GM12878 (cell line): ENCODE data around the gene ESR1. TPM values are rescaled to one million over a fixed set of nuclear protein-coding genes. Genes with fewer than 3 reads are reported as not detected.

ENCODE experiments used
- ATAC-seq: fragments of 200-7000 bp; cut with Tn5 transposase; 3 replicates; pipeline ENCODE4 v1.9.1; 2020; ENCODE audit warnings: mild to moderate bottlenecking, moderate library complexity
- BruUV-seq: library from RNA; stranded (reverse); fragments of 400-500 nt; replicated peaks from 2 replicates; lab custom pipeline; 2021; lab: Mats Ljungman, UMichigan
- CTCF ChIA-PET: fragments of 300-600 bp; sonication (Branson Sonifier 250); formaldehyde crosslinking; extraction: SDS; loops from one replicate; lab custom pipeline; 2021; ENCODE audit warnings: inconsistent platforms; lab: Yijun Ruan, JAX
- POLR2A ChIA-PET: fragments of 350-600 bp; formaldehyde crosslinking; extraction: SDS; loops from one replicate; lab custom pipeline; 2021; ENCODE audit warnings: inconsistent platforms; lab: Charles Lee
- RAD21 ChIA-PET: fragments of 300-600 bp; sonication (Branson Sonifier 250); formaldehyde crosslinking; loops from one replicate; lab custom pipeline; 2023; ENCODE audit warnings: antibody characterized with exemption; ENCODE audit not compliant: unreplicated experiment; lab: Charles Lee
- SMC1A ChIA-PET: fragments of 300-600 bp; sonication (Branson Sonifier 250); formaldehyde crosslinking; loops from one replicate; lab custom pipeline; 2023; ENCODE audit not compliant: unreplicated experiment, uncharacterized antibody; lab: Charles Lee
- DNase-seq: peaks from one replicate; pipeline ENCODE4 v3.0.0-alpha.2; 2011; ENCODE audit warnings: low read depth, low spot score
- FAIRE-seq: peaks from 3 replicates; lab custom pipeline; 2011; peaks lifted over from hg19 to GRCh38; lab: Jason Lieb, UNC
- H2AFZ ChIP-seq: 2 replicates; pipeline ENCODE4 v1.6.0; 2011; ENCODE audit warnings: low read depth, low read length, control low read depth; ENCODE audit not compliant: control insufficient read depth
- H3K27ac ChIP-seq: 2 replicates; pipeline ENCODE4 v1.5.1; 2011; ENCODE audit warnings: control low read depth; ENCODE audit not compliant: control insufficient read depth, insufficient read depth
- H3K27me3 ChIP-seq, 2 experiments: replicated peaks in 1 of 2; 2 replicates each; pipeline versions ENCODE4 v1.6.0 to v1.6.1; 2011; ENCODE audit warnings: low read length in 1 of 2; ENCODE audit not compliant: control insufficient read depth in 2 of 2, insufficient read depth in 2 of 2
- H3K36me3 ChIP-seq, 2 experiments: 2 replicates each; pipeline ENCODE4 v1.5.1; 2011; ENCODE audit warnings: low read length in 1 of 2; ENCODE audit not compliant: control insufficient read depth in 2 of 2, insufficient read depth in 2 of 2
- H3K4me1 ChIP-seq: 2 replicates; pipeline ENCODE4 v1.6.1; 2011; ENCODE audit warnings: mild to moderate bottlenecking, low read length, moderate library complexity, mixed read lengths; ENCODE audit not compliant: control insufficient read depth, insufficient read depth
- H3K4me2 ChIP-seq: 2 replicates; pipeline ENCODE4 v1.6.0; 2011; ENCODE audit warnings: control low read depth; ENCODE audit not compliant: control insufficient read depth, insufficient read depth
- H3K4me3 ChIP-seq: fragments of 200-600 bp; sonication (generic); 2 replicates; pipeline ENCODE4 v1.5.1; 2016
- H3K79me2 ChIP-seq: 2 replicates; pipeline ENCODE4 v1.6.0; 2011; ENCODE audit warnings: low read length; ENCODE audit not compliant: control insufficient read depth, insufficient read depth
- H3K9ac ChIP-seq: 2 replicates; pipeline ENCODE4 v1.8.0; 2011; ENCODE audit warnings: low read length, control low read depth, mixed read lengths; ENCODE audit not compliant: control insufficient read depth, insufficient read depth
- H3K9me3 ChIP-seq: replicated peaks from 3 replicates; pipeline ENCODE4 v1.5.1; 2011; ENCODE audit warnings: mild to moderate bottlenecking, low read length; ENCODE audit not compliant: control insufficient read depth, insufficient read depth
- H4K20me1 ChIP-seq: 2 replicates; pipeline ENCODE4 v1.6.0; 2011; ENCODE audit not compliant: control insufficient read depth, insufficient read depth
- ASH2L ChIP-seq: fragments of 300-600, 200-600 bp; sonication (generic); IDR thresholded peaks from 2 replicates; pipeline ENCODE4 v1.6.1; 2017; ENCODE audit warnings: low read depth, mild to moderate bottlenecking, borderline replicate concordance
- CEBPZ ChIP-seq: fragments of 150-350 bp; IDR thresholded peaks from 2 replicates; pipeline ENCODE4 v1.6.1; 2016; ENCODE audit warnings: low read depth, low read length
- IKZF2 ChIP-seq, 2 experiments: fragments of 450-650 bp; IDR thresholded peaks; 2 replicates each; pipeline ENCODE4 v1.6.1; 2017; ENCODE audit warnings: mild to moderate bottlenecking in 2 of 2, moderate library complexity in 2 of 2
- KAT2A ChIP-seq: conservative IDR thresholded peaks from 2 replicates; pipeline ENCODE4 v1.6.1; 2011; ENCODE audit warnings: low read depth, low read length; ENCODE audit not compliant: control insufficient read depth
- LARP7 ChIP-seq: fragments of 450-650 bp; IDR thresholded peaks from 2 replicates; pipeline ENCODE4 v1.6.1; 2017; ENCODE audit warnings: mild to moderate bottlenecking
- MAX ChIP-seq: IDR thresholded peaks from 2 replicates; pipeline ENCODE4 v1.6.1; 2012; ENCODE audit warnings: low read depth, low read length, improper control_type of control experiment
- MLLT1 ChIP-seq: fragments of 450-650 bp; IDR thresholded peaks from 2 replicates; pipeline ENCODE4 v1.6.1; 2016; ENCODE audit warnings: mild to moderate bottlenecking
- MTA3 ChIP-seq: IDR thresholded peaks from 2 replicates; pipeline ENCODE4 v1.6.1; 2012; ENCODE audit warnings: low read length, inconsistent platforms, borderline replicate concordance
- MXI1 ChIP-seq: fragments of 150-350 bp; IDR thresholded peaks from 2 replicates; pipeline ENCODE4 v1.6.1; 2011; ENCODE audit warnings: low read depth, mild to moderate bottlenecking, inconsistent platforms, low read length, improper control_type of control experiment
- NRF1 ChIP-seq: conservative IDR thresholded peaks from 2 replicates; pipeline ENCODE4 v1.6.1; 2011; ENCODE audit warnings: mild to moderate bottlenecking, low read depth, low read length, improper control_type of control experiment
- POLR2A ChIP-seq: IDR thresholded peaks from 2 replicates; pipeline ENCODE4 v1.6.1; 2011; ENCODE audit warnings: low read depth, mild to moderate bottlenecking, low read length
- TARDBP ChIP-seq: IDR thresholded peaks from 2 replicates; pipeline ENCODE4 v1.6.1; 2016; ENCODE audit warnings: borderline replicate concordance
- TCF3 ChIP-seq: IDR thresholded peaks from 2 replicates; pipeline ENCODE4 v1.6.1; 2012; ENCODE audit warnings: low read depth, mild to moderate bottlenecking, low read length, borderline replicate concordance; ENCODE audit not compliant: insufficient read depth
- USF1 ChIP-seq: IDR thresholded peaks from 2 replicates; pipeline ENCODE4 v1.6.1; 2011; ENCODE audit warnings: borderline replicate concordance, low read depth, mild to moderate bottlenecking, moderate library complexity, mixed read lengths, low read length; ENCODE audit not compliant: insufficient read depth; ENCODE audit errors: extremely low read length
- USF2 ChIP-seq: IDR thresholded peaks from 2 replicates; pipeline ENCODE4 v1.6.1; 2011; ENCODE audit warnings: low read depth, low read length, improper control_type of control experiment, borderline replicate concordance
- YY1 ChIP-seq: IDR thresholded peaks from 2 replicates; pipeline ENCODE4 v1.6.1; 2011; ENCODE audit warnings: low read depth, mild to moderate bottlenecking, low read length
- ZNF622 ChIP-seq: fragments of 450-650 bp; IDR thresholded peaks from 2 replicates; pipeline ENCODE4 v1.6.1; 2017; ENCODE audit warnings: mild to moderate bottlenecking, inconsistent platforms
- WGBS: methylation state at CpG from one replicate; pipeline ENCODE4 v1.1.6; 2016; ENCODE audit warnings: low lambda C conversion rate; ENCODE audit not compliant: insufficient replicate concordance, insufficient coverage; ENCODE audit errors: missing lambda C conversion rate; 5-methylcytosine and 5-hydroxymethylcytosine counted together
- in situ Hi-C: fragments of 300-500 bp; cut with MboI; formaldehyde crosslinking; loops from 9 replicates; pipeline ENCODE4 v1.14.3; 2018; ENCODE audit warnings: mixed read lengths
- intact Hi-C: fragments of 100-400 bp; cut with micrococcal nuclease; formaldehyde crosslinking; loops from one replicate; pipeline ENCODE4 v1.14.2; 2022; ENCODE audit not compliant: unreplicated experiment
- polyA plus RNA-seq, 11 experiments: library from polyadenylated mRNA; depleted of rRNA in 4 of 11; unstranded in 6 of 11; stranded (reverse) in 5 of 11; fragments of >200 nt; fragmentation: Nextera tagmentation in 4 of 11; fragmentation: Illumina TruSeq in 1 of 11; extraction: Ambion mirVana in 4 of 11; extraction: Trizol in 1 of 11; gene quantifications; 1 replicate in 1 of 11; 2 replicates in 10 of 11; pipeline versions ENCODE4 v1.2.1 to v1.2.3, GENCODE V29; 2011 to 2016; ENCODE audit warnings: inconsistent platforms in 2 of 11, missing spikeins in 2 of 11, low read depth in 1 of 11
- total RNA-seq, 4 experiments: library from RNA; depleted of rRNA in 3 of 4; stranded (reverse); fragments of >200 nt in 3 of 4; fragmentation: Illumina TruSeq in 1 of 4; extraction: Trizol in 1 of 4; gene quantifications; 2 replicates each; pipeline versions ENCODE4 v1.2.1 to v1.2.3, GENCODE V29; 2013 to 2021

The ESR1 gene
- total and polyA plus RNA-seq, 10 of the 15 experiments (the other 5 are each of a cell fraction or from before 2014, with no cell fraction given), result 0.03 to 0.51 (median 0.21) TPM; not detected in 4

GRCh38 chr6:152004896-152005295 lies 197.4 kb downstream of the ESR1 start:
- BruUV-seq, result no TSS peak
- H3K36me3 ChIP-seq, result no peaks in the 10 kb centered on the region
- FAIRE-seq, result no peak
- no peak for ATAC-seq
- RAD21 ChIA-PET, result no interaction called here
- intact Hi-C loops (no loop called here), in situ Hi-C loops (no loop called here)
- no peaks in the 10 kb centered on the region for H3K9me3 ChIP-seq
- no peak overlapping the region for H3K9ac ChIP-seq
- H3K4me2 ChIP-seq, result no peak overlapping the region
- no peaks in the 10 kb centered on the region for H4K20me1 ChIP-seq
- TF ChIP-seq MAX (no peak), ZNF622 (no peak), NRF1 (no peak), LARP7 (no peak), TARDBP (no peak), POLR2A (no peak), YY1 (no peak), IKZF2 (IDR thresholded peaks at IDR 0.05) (no peak), USF2 (no peak), TCF3 (no peak), ASH2L (no peak), MTA3 (no peak), CEBPZ (no peak), MXI1 (no peak), USF1 (no peak), MLLT1 (no peak), KAT2A (no peak)
- TF ChIP-seq, all 136 proteins: peak for 0
- no peak for DNase-seq
- Histone ChIP-seq H3K27me3 (no peaks in the 10 kb centered on the region; a peak in 1 of 4 replicates), H3K4me1 (no peaks in the 10 kb centered on the region), H3K27ac (no peak overlapping the region), H3K4me3 (no peak overlapping the region), H3K79me2 (no peaks in the 10 kb centered on the region), H2AFZ (no peak overlapping the region)
- POLR2A ChIA-PET, result no interaction called here
- 30% methylated on average over 3 of the region's 3 CpGs for WGBS
- CTCF ChIA-PET, result interaction anchor here (1.5 kb wide), 1 partner anchor 10 kb away, joined by 4 read pairs; no protein-coding TSS in a partner anchor
- SMC1A ChIA-PET, result no interaction called here
